Gastroesophageal sphincter (tissue), 4 donors: Measurements from ENCODE around the gene DHRS12. TPM values are rescaled to one million over a fixed set of nuclear protein-coding genes. Genes with fewer than 3 reads are reported as not detected.

Source experiments
- ATAC-seq: fragments of 150-250 bp; one replicate; pipeline ENCODE4 v1.9.1; 2016; ENCODE audit warnings: mild to moderate bottlenecking, moderate library complexity
- H3K27ac ChIP-seq, 4 donors: fragments of 200-600 bp; sonication (generic) in 3 of 4; 1 replicate in 3 of 4; 2 replicates in 1 of 4; pipeline ENCODE4 v1.5.1; 2016 to 2019
- H3K27me3 ChIP-seq: fragments of 200-600 bp; sonication (generic); one replicate; pipeline ENCODE4 v1.5.1; 2019
- H3K36me3 ChIP-seq, 2 donors: fragments of 200-600 bp; sonication (generic); one replicate each; pipeline ENCODE4 v1.5.1; 2019; ENCODE audit warnings: control low read depth in 1 of 2
- H3K4me1 ChIP-seq, 3 donors: fragments of 200-600 bp; sonication (generic); 1 replicate in 2 of 3; 2 replicates in 1 of 3; pipeline ENCODE4 v1.5.1; 2016 to 2019; ENCODE audit warnings: control low read depth in 2 of 3
- H3K4me3 ChIP-seq, 2 donors: fragments of 200-600 bp; sonication (generic); one replicate each; pipeline ENCODE4 v1.5.1; 2019; ENCODE audit warnings: mild to moderate bottlenecking in 1 of 2, moderate library complexity in 1 of 2
- H3K9me3 ChIP-seq, 3 donors: fragments of 200-600 bp; sonication (generic); one replicate each; pipeline ENCODE4 v1.5.1; 2017 to 2019; ENCODE audit warnings: control low read depth in 2 of 3
- CTCF ChIP-seq, 4 experiments: fragments of 200-600 bp in 2 of 4; fragments of 450-650 bp in 2 of 4; sonication (generic) in 1 of 4; IDR thresholded peaks; one replicate each; pipeline ENCODE4 v1.5.1; 2017 to 2019; ENCODE audit warnings: antibody characterized with exemption in 4 of 4, mild to moderate bottlenecking in 2 of 4, moderate library complexity in 2 of 4
- EP300 ChIP-seq: sonication (generic); formaldehyde crosslinking; IDR thresholded peaks from one replicate; pipeline ENCODE4 v1.6.1; 2017; ENCODE audit warnings: antibody characterized with exemption, mild to moderate bottlenecking
- POLR2A ChIP-seq, 2 donors: fragments of 450-650 bp; IDR thresholded peaks; one replicate each; pipeline ENCODE4 v1.6.1; 2017; ENCODE audit warnings: antibody characterized with exemption in 2 of 2, mild to moderate bottlenecking in 2 of 2, moderate library complexity in 1 of 2
- POLR2AphosphoS5 ChIP-seq: sonication (generic); formaldehyde crosslinking; IDR thresholded peaks from one replicate; pipeline ENCODE4 v1.6.1; 2017; ENCODE audit warnings: antibody characterized with exemption
- WGBS, 2 donors: methylation state at CpG; one replicate each; pipeline ENCODE4 v1.1.5; 2018; ENCODE audit warnings: low coverage in 1 of 2; 5-methylcytosine and 5-hydroxymethylcytosine counted together
- total RNA-seq, 4 donors: library from RNA; depleted of rRNA; stranded (reverse); fragments of >200 nt; gene quantifications; one replicate each; pipeline ENCODE4 v1.1.0, GENCODE V29; 2016

The DHRS12 gene
- total RNA-seq, 4 donors from 2014 or later = 9.2 to 23.3 (median 19.2) TPM

- no peak for TF ChIP-seq POLR2AphosphoS5
- TF ChIP-seq POLR2A (IDR thresholded peaks at IDR 0.05) = no peak
- no peak for TF ChIP-seq EP300
- TF ChIP-seq CTCF (IDR thresholded peaks at IDR 0.05) = no peak
- no peak for ATAC-seq
- no peaks in the 10 kb centered on the region for H3K9me3 ChIP-seq
- H3K36me3 ChIP-seq = no peaks in the 10 kb centered on the region
- H3K27ac ChIP-seq = no peak overlapping the region
- H3K27me3 ChIP-seq = no peaks in the 10 kb centered on the region
- peaks cover 0 to 6% (median 0%) of the 10 kb centered on the region in 3 donors for H3K4me1 ChIP-seq
- H3K4me3 ChIP-seq = no peak overlapping the region
- WGBS, 2 donors = 70 to 71% methylated on average over 2 to 4 of the region's 5 CpGs
Observed at GRCh38 chr13:51845574-51846318, 41.8 kb upstream of the DHRS12 start.

- 53% methylated on average over 3 to 7 of the region's 20 CpGs for WGBS, 2 donors
- H3K27me3 ChIP-seq = no peaks in the 10 kb centered on the region
- no peaks in the 10 kb centered on the region for H3K9me3 ChIP-seq
- peak; percentile 37 to 83 (median 54) for TF ChIP-seq CTCF (IDR thresholded peaks at IDR 0.05)
- TF ChIP-seq POLR2AphosphoS5 = no peak
- H3K27ac ChIP-seq = no peak within 1 kb of the TSS
- H3K4me1 ChIP-seq = peaks cover 0 to 6% (median 0%) of the 10 kb centered on the region in 3 donors
- H3K4me3 ChIP-seq = no peak within 1 kb of the TSS
- no peaks in the 10 kb centered on the region for H3K36me3 ChIP-seq
- ATAC-seq = peak; percentile 60
Observed at GRCh38 chr13:51844862-51845573, 41.1 kb upstream of the DHRS12 start, which contains the start of gene TMEM272. TMEM272 (minus strand) TSS chr13:51845177; CDS start chr13:51838530, 6,647 bp downstream.

- no peaks in the 10 kb centered on the region for H3K27me3 ChIP-seq
- no peak overlapping the region for H3K27ac ChIP-seq
- no peak for TF ChIP-seq CTCF (IDR thresholded peaks at IDR 0.05)
- TF ChIP-seq POLR2AphosphoS5 = no peak
- no peak for TF ChIP-seq POLR2A (IDR thresholded peaks at IDR 0.05)
- no peak for TF ChIP-seq EP300
- H3K4me1 ChIP-seq = peaks cover 0 to 6% (median 0%) of the 10 kb centered on the region in 3 donors
- no peaks in the 10 kb centered on the region for H3K9me3 ChIP-seq
- H3K36me3 ChIP-seq = no peaks in the 10 kb centered on the region
- no peak for ATAC-seq
- no peak overlapping the region for H3K4me3 ChIP-seq
- WGBS, 2 donors = 64 to 92% methylated on average over 2 to 3 of the region's 3 CpGs
Observed at GRCh38 chr13:51843529-51843928, 39.6 kb upstream of the DHRS12 start.

DNA sequence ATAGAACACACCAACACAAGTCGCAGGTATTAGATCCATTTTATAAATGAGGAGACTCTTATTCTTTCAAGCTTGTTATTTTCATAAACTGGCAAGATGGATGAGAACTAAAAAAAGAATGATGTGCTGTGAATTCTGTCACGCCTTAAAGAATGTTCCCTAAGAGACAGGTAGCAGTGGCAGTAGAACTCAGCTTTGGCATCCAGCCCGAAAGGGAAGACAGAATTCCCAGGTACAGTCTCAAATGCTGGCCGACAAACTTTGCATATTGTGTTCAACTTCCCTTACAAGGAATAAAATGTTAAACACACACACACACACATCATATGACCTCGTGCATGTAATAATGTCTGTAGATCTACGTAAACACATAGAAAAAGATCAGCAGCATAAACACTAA, 37.8 kb upstream of the DHRS12 start:
- WGBS, 2 donors = 65 to 77% methylated on average over 5 to 6 of the region's 6 CpGs
- no peak for ATAC-seq
- no peak for TF ChIP-seq EP300
- no peak for TF ChIP-seq CTCF (IDR thresholded peaks at IDR 0.05)
- TF ChIP-seq POLR2AphosphoS5 = no peak
- no peak for TF ChIP-seq POLR2A (IDR thresholded peaks at IDR 0.05)

More for the DNA sequence above, 37.8 kb upstream of the DHRS12 start:
- Histone ChIP-seq H3K27me3 (no peaks in the 10 kb centered on the region), H3K9me3 (no peaks in the 10 kb centered on the region), H3K27ac (no peak overlapping the region), H3K36me3 (no peaks in the 10 kb centered on the region), H3K4me3 (no peak overlapping the region), H3K4me1 (peaks cover 0 to 6% (median 0%) of the 10 kb centered on the region in 3 donors)
